22Rv1 (cell line): ENCODE measurements around the gene P2RY8.
"Not testable (repeated sequence)": the region's sequence is repeated elsewhere in the genome, so short reads cannot be mapped to it uniquely, and the experiment has no call there.

Experiments used
- H3K27ac ChIP-seq: fragments of 450-650 bp; 2 replicates; pipeline ENCODE4 v1.5.1; 2017
- ZFX ChIP-seq: fragments of 450-650 bp; IDR thresholded peaks from 2 replicates; pipeline ENCODE4 v1.6.1; 2017; ENCODE audit warnings: antibody characterized with exemption, borderline replicate concordance
- TF ChIP-seq, protein P1 (sequence below): fragments of 450-650 bp; IDR thresholded peaks from 2 replicates; pipeline ENCODE4 v1.5.1; 2017; ENCODE audit warnings: mild to moderate bottlenecking

Gene P2RY8

DNA sequence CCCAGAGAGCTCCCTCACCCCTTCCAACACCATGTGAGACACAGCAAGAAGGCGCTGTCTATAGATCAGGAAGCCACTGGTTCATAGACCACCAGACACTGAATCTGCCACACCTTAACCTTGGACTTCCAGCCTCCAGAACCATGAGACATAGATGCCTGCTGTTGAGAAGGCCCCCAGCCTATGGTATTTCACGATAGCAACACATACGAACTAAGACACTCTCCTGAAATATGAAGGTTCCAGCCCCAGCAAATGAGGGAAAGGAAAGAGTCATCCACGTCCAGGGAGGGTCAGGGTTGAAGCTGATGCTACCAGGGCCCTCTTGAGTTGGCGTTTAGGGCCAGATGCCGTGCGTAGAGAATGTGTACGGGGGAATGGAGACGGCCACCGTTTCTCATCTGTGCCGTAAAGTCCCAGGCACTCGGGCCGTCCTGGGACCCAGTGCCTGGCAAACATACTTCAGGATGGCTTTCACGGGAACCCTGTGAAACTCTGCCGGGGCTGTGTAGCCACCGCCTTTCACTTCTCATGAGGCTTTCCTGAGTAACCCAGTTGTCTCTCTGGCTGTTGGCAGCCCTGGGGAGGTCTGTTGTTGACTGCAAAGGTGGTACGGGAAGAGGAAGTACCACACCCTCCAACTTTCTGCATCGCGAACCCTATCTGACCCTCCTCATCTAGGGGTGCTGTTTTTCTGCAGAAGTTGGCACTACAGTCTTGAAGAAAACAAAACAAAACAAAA is 17.7 kb upstream of the P2RY8 start:
- no peak overlapping the region for H3K27ac ChIP-seq
- TF ChIP-seq, protein P1, sequence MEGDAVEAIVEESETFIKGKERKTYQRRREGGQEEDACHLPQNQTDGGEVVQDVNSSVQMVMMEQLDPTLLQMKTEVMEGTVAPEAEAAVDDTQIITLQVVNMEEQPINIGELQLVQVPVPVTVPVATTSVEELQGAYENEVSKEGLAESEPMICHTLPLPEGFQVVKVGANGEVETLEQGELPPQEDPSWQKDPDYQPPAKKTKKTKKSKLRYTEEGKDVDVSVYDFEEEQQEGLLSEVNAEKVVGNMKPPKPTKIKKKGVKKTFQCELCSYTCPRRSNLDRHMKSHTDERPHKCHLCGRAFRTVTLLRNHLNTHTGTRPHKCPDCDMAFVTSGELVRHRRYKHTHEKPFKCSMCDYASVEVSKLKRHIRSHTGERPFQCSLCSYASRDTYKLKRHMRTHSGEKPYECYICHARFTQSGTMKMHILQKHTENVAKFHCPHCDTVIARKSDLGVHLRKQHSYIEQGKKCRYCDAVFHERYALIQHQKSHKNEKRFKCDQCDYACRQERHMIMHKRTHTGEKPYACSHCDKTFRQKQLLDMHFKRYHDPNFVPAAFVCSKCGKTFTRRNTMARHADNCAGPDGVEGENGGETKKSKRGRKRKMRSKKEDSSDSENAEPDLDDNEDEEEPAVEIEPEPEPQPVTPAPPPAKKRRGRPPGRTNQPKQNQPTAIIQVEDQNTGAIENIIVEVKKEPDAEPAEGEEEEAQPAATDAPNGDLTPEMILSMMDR: no peak
- no peak for TF ChIP-seq ZFX

DNA sequence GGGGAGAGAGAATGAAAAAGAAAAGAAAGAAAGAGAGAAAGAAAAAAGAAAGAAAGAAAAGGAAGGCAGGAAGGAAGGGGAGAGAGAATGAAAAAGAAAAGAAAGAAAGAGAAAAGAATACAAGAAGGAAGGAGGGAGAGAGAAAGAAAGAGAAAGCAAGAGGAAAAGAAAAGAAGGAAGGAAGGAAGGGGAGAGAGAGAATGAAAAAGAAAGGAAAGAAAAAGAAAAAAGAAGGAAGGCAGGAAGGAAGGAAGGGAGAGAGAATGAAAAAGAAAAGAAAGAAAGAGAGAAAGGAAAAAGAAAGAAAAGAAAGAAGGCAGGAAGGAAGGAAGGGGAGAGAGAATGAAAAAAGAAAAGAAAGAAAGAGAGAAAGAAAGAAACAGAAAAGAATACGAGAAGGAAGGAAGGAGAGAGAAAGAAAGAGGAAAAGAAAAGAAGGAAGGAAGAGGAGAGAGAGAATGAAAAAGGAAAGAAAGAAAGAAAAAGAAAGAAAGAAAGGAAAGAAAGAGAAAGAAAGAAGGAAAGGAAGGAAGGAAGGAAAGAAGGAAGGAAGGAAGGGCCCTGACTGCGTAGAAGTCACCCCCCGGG is 15.1 kb upstream of the P2RY8 start:
- no peak overlapping the region for H3K27ac ChIP-seq
- TF ChIP-seq, protein P1: no peak
- TF ChIP-seq ZFX: no peak

DNA sequence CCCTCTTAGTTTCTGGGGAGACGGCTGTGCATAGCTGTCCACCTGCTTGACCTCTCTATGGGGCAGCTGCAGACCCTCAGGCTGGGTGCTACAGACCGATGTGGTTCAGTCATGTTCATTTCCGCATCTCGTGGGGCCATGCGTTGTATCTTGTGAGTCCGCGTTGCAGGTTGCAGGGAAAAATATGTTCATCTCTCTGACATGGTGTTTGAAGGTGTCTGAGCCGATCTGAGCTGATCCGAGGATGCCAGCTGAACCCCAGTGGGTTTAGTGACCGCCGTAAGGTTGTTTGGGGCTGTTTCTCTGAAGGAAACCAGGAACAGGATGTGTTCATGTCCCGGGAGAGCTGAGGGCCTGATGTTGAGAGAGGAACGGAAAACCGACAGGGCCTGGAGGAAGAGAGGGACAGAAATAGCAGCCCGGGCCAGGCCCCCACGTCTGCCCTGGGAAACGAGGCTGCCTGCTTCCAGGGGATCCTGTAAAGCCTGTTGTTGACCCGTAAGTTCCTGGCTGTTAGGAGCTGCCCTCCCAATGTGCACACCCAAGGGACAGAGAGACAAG is 9.8 kb upstream of the P2RY8 start:
- H3K27ac ChIP-seq: no peak overlapping the region
- TF ChIP-seq, protein P1: no peak
- TF ChIP-seq ZFX: no peak

DNA sequence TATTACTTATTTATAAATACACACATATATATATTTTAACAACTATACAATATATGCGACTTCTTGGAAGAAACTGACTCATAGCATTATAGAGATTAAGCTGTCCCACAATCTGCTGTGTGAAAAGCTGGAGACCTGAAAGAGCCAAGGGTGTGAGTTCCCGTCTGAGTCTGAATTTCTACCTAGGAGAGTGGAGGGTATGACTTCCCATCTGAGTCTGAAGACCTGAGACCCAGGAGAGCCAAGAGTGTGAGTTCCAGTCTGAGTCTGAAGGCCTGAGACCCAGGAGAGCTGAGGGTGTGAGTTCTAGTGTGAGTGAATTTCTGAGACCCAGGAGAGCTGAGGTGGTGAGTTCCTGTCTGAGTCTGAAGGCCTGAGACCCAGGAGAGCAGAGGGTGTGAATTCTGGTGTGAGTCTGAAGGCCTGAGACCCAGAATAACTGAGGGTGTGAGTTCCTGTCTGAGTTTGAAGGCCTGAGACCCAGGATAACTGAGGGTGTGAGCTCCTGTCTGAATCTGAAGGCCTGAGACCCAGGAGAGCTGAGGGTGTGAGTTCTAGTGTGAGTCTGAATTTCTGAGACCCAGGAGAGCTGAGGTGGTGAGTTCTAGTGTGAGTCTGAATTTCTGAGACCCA is 8.9 kb upstream of the P2RY8 start:
- TF ChIP-seq, protein P1: no peak
- no peak for TF ChIP-seq ZFX
- no peak overlapping the region for H3K27ac ChIP-seq

DNA sequence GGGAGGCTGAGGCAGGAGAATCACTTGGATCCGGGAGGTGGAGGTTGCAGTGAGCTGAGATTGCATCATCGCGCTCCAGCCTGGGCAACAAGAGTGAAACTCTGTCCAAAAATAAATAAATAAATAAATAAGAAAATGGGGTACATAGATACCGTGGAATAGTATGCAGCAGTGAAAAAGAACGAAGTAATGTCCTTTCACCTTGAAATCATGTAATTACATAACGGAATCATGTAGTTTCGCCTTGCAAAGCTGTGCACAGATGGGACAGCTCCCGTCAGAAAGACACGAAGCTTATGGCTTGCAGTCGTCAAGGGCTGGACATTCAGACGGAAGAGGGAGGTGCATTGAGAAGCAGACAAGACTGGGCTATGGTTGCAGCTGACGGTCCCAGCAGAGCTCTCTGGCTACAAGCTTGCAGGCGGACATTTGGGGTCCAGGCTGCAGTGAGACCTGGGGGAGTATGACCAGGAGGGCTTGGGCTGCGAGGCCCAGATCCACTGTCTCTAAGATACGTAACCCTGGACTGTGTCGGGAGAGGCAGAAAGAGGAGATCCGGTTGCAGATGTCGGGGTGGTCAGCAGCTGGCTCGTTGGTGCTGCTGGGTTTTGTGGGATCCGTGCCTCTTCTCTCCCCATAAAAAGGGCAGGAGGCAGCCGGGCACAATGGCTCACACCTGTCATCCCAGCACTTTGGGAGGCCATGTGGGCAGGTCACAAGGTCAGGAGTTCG is 6.2 kb upstream of the P2RY8 start:
- no peak overlapping the region for H3K27ac ChIP-seq

DNA sequence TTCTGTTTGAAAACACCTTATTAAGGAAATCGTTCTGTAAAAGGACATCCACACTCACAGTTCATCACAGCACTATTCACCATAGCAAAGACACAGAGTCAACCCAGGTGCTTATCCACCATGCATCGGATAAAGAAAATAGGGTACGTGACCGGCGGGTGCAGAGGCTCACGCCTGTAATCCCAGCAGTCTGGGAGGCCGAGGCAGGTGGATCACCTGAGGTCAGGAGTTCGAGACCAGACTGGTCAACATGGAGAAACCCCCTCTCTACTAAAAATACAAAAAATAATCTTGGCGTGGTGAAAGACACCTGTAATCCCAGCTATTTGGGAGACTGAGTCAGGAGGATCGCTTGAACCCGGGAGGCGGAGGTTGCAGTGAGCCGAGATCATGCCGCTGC is 2.2 kb upstream of the P2RY8 start:
- not testable (repeated sequence) for H3K27ac ChIP-seq

More for the DNA sequence above, 6.2 kb upstream of the P2RY8 start:
- no peak for TF ChIP-seq ZFX
- TF ChIP-seq, protein P1: no peak

DNA sequence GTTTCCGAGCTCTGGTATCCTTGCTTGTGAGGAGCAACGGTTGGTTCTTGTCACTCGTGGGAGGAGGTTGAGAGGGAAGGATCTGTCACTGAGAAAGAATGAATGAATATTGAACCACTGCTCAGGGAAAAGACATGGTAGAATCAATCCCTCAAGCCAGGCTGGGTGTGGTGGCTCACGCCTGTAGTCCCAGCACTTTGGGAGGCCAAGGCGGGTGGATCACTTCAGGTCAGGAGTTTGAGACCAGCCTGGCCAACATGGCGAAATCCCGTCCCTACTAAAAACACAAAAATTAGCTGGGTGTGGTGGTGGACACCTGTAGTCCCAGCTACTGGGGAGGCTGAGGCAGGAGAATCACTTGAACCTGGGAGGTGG is 718 bp upstream of the P2RY8 start:
- not testable (repeated sequence) for H3K27ac ChIP-seq

DNA sequence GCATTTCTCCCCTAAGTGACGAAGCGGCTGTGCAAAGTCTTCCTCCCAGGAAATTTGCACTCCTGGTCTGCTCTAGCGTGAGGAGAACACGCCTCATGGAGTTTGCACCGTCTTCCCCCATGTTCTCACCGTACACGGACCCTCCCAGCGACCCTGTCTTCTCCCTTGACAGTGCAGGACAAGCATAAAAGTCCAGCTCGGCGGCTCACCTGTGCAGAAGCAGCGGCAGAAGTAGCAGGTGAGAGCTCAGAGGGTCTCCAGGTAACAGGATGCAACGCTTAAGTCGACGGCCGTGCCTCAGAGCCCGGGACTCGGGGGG is 314 bp downstream of the P2RY8 start:
- TF ChIP-seq, protein P1: no peak
- no peak for TF ChIP-seq ZFX
- no peak overlapping the region for H3K27ac ChIP-seq
